A549 (cell line): ENCODE results near the gene SLC35D3. TPM values are rescaled to one million over a fixed set of nuclear protein-coding genes. Genes with fewer than 3 reads are reported as not detected.

Source experiments
- ATAC-seq, 2 experiments: fragments of 200-7000 bp in 1 of 2; fragments of >200 bp in 1 of 2; cut with Nextera tagmentation in 1 of 2; cut with Tn5 transposase in 1 of 2; 3 replicates each; pipeline versions ENCODE4 v1.8.0 to v1.9.1; 2018 to 2020; ENCODE audit warnings: mild to moderate bottlenecking in 1 of 2, moderate library complexity in 1 of 2
- CTCF ChIA-PET: fragments of 300-600 bp; sonication (Branson Sonifier 250); formaldehyde crosslinking; extraction: SDS; loops from one replicate; lab custom pipeline; 2021; ENCODE audit warnings: antibody characterized with exemption, inconsistent platforms; lab: Yijun Ruan, JAX
- POLR2A ChIA-PET: fragments of 350-600 bp; formaldehyde crosslinking; extraction: SDS; loops from one replicate; lab custom pipeline; 2021; ENCODE audit warnings: antibody characterized with exemption, inconsistent platforms; lab: Yijun Ruan, JAX
- DNase-seq, 2 experiments: peaks; one replicate each; pipeline versions ENCODE4 v3.0.0 to v3.0.0-alpha.2; 2011 to 2016; ENCODE audit warnings: low read depth in 1 of 2, low spot score in 1 of 2
- FAIRE-seq: peaks from 2 replicates; lab custom pipeline; 2011; peaks lifted over from hg19 to GRCh38; lab: Jason Lieb, UNC
- H3K27ac ChIP-seq, 2 experiments: fragments of >200 bp; sonication (Bioruptor Twin); formaldehyde crosslinking; 3 replicates each; pipeline ENCODE4 v1.5.1; 2016 to 2017
- H3K4me1 ChIP-seq: fragments of >200 bp; sonication (Bioruptor Twin); formaldehyde crosslinking; 3 replicates; pipeline ENCODE4 v1.6.1; 2016
- H3K4me2 ChIP-seq: fragments of >200 bp; sonication (Bioruptor Twin); formaldehyde crosslinking; 3 replicates; pipeline ENCODE4 v1.6.1; 2016
- H3K4me3 ChIP-seq: fragments of >200 bp; sonication (Bioruptor Twin); formaldehyde crosslinking; 3 replicates; pipeline ENCODE4 v1.5.1; 2016
- H3K9me3 ChIP-seq: fragments of >200 bp; sonication (Bioruptor Twin); formaldehyde crosslinking; 3 replicates; pipeline ENCODE4 v1.6.1; 2016
- ATOH8 ChIP-seq: fragments of 250-450 bp; sonication (Bioruptor Pico); IDR thresholded peaks from 2 replicates; pipeline ENCODE4 v1.5.0; 2020; ENCODE audit warnings: low read depth, mild to moderate bottlenecking, moderate library complexity
- BHLHE40 ChIP-seq: IDR thresholded peaks from 2 replicates; pipeline ENCODE4 v1.6.1; 2012; ENCODE audit warnings: low read depth, low read length, inconsistent platforms
- CBX2 ChIP-seq: fragments of 200-600 bp; sonication (generic); IDR thresholded peaks from 2 replicates; pipeline ENCODE4 v1.6.1; 2016; ENCODE audit warnings: low read depth, mild to moderate bottlenecking, borderline replicate concordance
- CBX8 ChIP-seq: fragments of 200-600 bp; sonication (generic); IDR thresholded peaks from 2 replicates; pipeline ENCODE4 v1.6.1; 2016
- CEBPB ChIP-seq, 2 experiments: fragments of >200 bp in 1 of 2; sonication (Bioruptor Twin) in 1 of 2; formaldehyde crosslinking in 1 of 2; IDR thresholded peaks; 2 replicates each; pipeline ENCODE4 v1.6.1; 2012 to 2016
- CHD4 ChIP-seq: fragments of 200-600 bp; sonication (generic); IDR thresholded peaks from 2 replicates; pipeline ENCODE4 v1.6.1; 2016; ENCODE audit warnings: antibody characterized with exemption, mild to moderate bottlenecking, borderline replicate concordance
- EHF ChIP-seq: fragments of 250-450 bp; sonication (Bioruptor Pico); IDR thresholded peaks from 2 replicates; pipeline ENCODE4 v1.5.0; 2020; ENCODE audit warnings: mild to moderate bottlenecking
- ESRRA ChIP-seq: fragments of 150-350 bp; IDR thresholded peaks from 2 replicates; pipeline ENCODE4 v1.6.1; 2014; ENCODE audit warnings: mild to moderate bottlenecking, low read length, borderline replicate concordance
- FOSL2 ChIP-seq, 2 experiments: fragments of 450-650 bp in 1 of 2; fragments of >200 bp in 1 of 2; sonication (Bioruptor Twin) in 1 of 2; formaldehyde crosslinking; IDR thresholded peaks; 2 replicates each; pipeline versions ENCODE4 v1.5.0 to v1.6.1; 2016 to 2020; ENCODE audit warnings: mild to moderate bottlenecking in 1 of 2, moderate library complexity in 1 of 2
- HDAC2 ChIP-seq: fragments of 200-600 bp; sonication (generic); IDR thresholded peaks from 2 replicates; pipeline ENCODE4 v1.6.1; 2016
- HEYL ChIP-seq: fragments of 250-450 bp; sonication (Bioruptor Pico); IDR thresholded peaks from 2 replicates; pipeline ENCODE4 v1.8.0; 2021; ENCODE audit warnings: mild to moderate bottlenecking, moderate library complexity
- HOXB5 ChIP-seq: fragments of 250-450 bp; sonication (Bioruptor Pico); IDR thresholded peaks from 2 replicates; pipeline ENCODE4 v1.5.0; 2020; ENCODE audit warnings: mild to moderate bottlenecking, moderate library complexity
- JUNB ChIP-seq: fragments of >200 bp; sonication (Bioruptor Twin); formaldehyde crosslinking; IDR thresholded peaks from 2 replicates; pipeline ENCODE4 v1.6.1; 2016
- KDM5A ChIP-seq: fragments of 200-600 bp; sonication (generic); IDR thresholded peaks from 2 replicates; pipeline ENCODE4 v1.6.1; 2016; ENCODE audit warnings: antibody characterized with exemption, mild to moderate bottlenecking
- MAFK ChIP-seq: fragments of 450-650 bp; IDR thresholded peaks from 2 replicates; pipeline ENCODE4 v1.6.1; 2014; ENCODE audit not compliant: partially characterized antibody
- PBX3 ChIP-seq: IDR thresholded peaks from 2 replicates; pipeline ENCODE4 v1.6.1; 2012
- RAD21 ChIP-seq, 2 experiments: fragments of >200 bp in 1 of 2; sonication (Bioruptor Twin) in 1 of 2; formaldehyde crosslinking in 1 of 2; IDR thresholded peaks in 1 of 2; conservative IDR thresholded peaks in 1 of 2; 2 replicates in 1 of 2; 3 replicates in 1 of 2; pipeline ENCODE4 v1.6.1; 2012 to 2018; ENCODE audit warnings: inconsistent platforms in 1 of 2
- RARB ChIP-seq: fragments of 250-450 bp; sonication (Bioruptor Pico); IDR thresholded peaks from 2 replicates; pipeline ENCODE4 v1.8.0; 2021; ENCODE audit warnings: mild to moderate bottlenecking, moderate library complexity
- REST ChIP-seq: fragments of 200-600 bp; sonication (generic); IDR thresholded peaks from 2 replicates; pipeline ENCODE4 v1.6.1; 2016; ENCODE audit warnings: antibody characterized with exemption, mild to moderate bottlenecking, moderate library complexity
- RNF2 ChIP-seq: fragments of 200-600 bp; sonication (generic); IDR thresholded peaks from 2 replicates; pipeline ENCODE4 v1.6.1; 2016; ENCODE audit warnings: low read depth, mild to moderate bottlenecking, antibody characterized with exemption, moderate library complexity, borderline replicate concordance
- SMC3 ChIP-seq: fragments of >200 bp; sonication (Bioruptor Twin); formaldehyde crosslinking; IDR thresholded peaks from 3 replicates; pipeline ENCODE4 v1.6.1; 2018; ENCODE audit warnings: inconsistent platforms
- SREBF2 ChIP-seq: fragments of 450-650 bp; IDR thresholded peaks from 2 replicates; pipeline ENCODE4 v1.6.1; 2014; ENCODE audit warnings: mild to moderate bottlenecking, moderate library complexity
- TFCP2L1 ChIP-seq: fragments of 250-450 bp; sonication (Bioruptor Pico); IDR thresholded peaks from 2 replicates; pipeline ENCODE4 v1.5.0; 2021; ENCODE audit warnings: mild to moderate bottlenecking
- WGBS: methylation state at CpG from one replicate; pipeline ENCODE4 v1.1.6; 2017; ENCODE audit errors: missing lambda C conversion rate; 5-methylcytosine and 5-hydroxymethylcytosine counted together
- polyA plus RNA-seq, 4 experiments: library from polyadenylated mRNA; depleted of rRNA in 3 of 4; stranded (reverse); fragments of >200 nt; fragmentation: RNase III in 1 of 4; extraction: RNeasy Plus Mini Kit Qiagen cat#74134 plus additional on column Dnase treatment in 1 of 4; gene quantifications; 2 replicates in 3 of 4; 3 replicates in 1 of 4; pipeline ENCODE4 v1.2.3, GENCODE V29; 2011 to 2017
- TF ChIP-seq, protein P1 (sequence below): fragments of >200 bp; sonication (Bioruptor Twin); formaldehyde crosslinking; IDR thresholded peaks from 3 replicates; pipeline ENCODE4 v1.5.1; 2016
- TF ChIP-seq, protein P2 (sequence below): fragments of 150-350 bp; IDR thresholded peaks from 2 replicates; pipeline ENCODE4 v1.6.1; 2014; ENCODE audit warnings: low read depth, mild to moderate bottlenecking, low read length

The SLC35D3 gene
- polyA plus RNA-seq, 2 of the 4 experiments (the other 2 are of a cell fraction) = not detected

DNA sequence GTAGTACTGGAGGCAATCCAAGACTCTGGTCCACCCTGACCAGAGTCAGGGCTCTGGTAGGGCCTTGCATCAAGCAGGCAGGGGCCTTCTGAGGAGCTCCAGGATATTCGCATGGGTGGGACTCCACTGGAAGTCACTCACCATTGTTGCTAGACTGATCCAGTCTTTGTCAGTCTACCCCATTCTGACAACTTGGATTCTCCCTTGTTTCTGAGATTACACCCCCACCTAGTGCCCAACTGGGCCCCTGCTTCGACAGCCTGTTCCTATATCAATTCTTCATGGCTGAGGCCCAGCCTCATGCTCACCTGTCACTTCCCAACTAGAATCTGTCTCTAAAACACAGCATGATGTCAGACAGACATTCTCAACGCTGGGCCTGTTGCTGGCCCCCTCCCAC is 5.2 kb downstream of the SLC35D3 start:
- 31% methylated on average over 3 of the region's 3 CpGs for WGBS
- ChIA-PET POLR2A (no interaction called here), CTCF (interaction anchor here (0.6 to 1.6 kb wide), 3 partner anchors 8 to 135 kb away, joined by 3 to 6 read pairs (median 4); partner anchors contain the start of gene MAP3K5)
- DNase-seq (peak; percentile 29 to 32), ATAC-seq (peak; percentile 53 to 80; a peak in 4 of 6 replicates), FAIRE-seq (no peak)
- TF ChIP-seq KDM5A (no peak), TFCP2L1 (no peak), RNF2 (no peak), FOSL2 (IDR thresholded peaks at IDR 0.05) (no peak), FOSL2 (CRISPR knock-in tag; IDR thresholded peaks at IDR 0.05) (no peak), CEBPB (IDR thresholded peaks at IDR 0.05) (no peak), SMC3 (0 out of 3 replicates have a peak, but pooled peaks have one; percentile 14), RARB (CRISPR knock-in tag) (no peak), MAFK (no peak), CBX2 (no peak), HOXB5 (CRISPR knock-in tag) (no peak), ATOH8 (no peak), HEYL (no peak), SREBF2 (no peak), ESRRA (no peak), EHF (CRISPR knock-in tag) (no peak), BHLHE40 (no peak), RAD21 (conservative IDR thresholded peaks at IDR 0.05 in 1 of 2, IDR thresholded peaks at IDR 0.05 in 1 of 2) (peak; percentile 49 to 62)
- TF ChIP-seq, protein P1, sequence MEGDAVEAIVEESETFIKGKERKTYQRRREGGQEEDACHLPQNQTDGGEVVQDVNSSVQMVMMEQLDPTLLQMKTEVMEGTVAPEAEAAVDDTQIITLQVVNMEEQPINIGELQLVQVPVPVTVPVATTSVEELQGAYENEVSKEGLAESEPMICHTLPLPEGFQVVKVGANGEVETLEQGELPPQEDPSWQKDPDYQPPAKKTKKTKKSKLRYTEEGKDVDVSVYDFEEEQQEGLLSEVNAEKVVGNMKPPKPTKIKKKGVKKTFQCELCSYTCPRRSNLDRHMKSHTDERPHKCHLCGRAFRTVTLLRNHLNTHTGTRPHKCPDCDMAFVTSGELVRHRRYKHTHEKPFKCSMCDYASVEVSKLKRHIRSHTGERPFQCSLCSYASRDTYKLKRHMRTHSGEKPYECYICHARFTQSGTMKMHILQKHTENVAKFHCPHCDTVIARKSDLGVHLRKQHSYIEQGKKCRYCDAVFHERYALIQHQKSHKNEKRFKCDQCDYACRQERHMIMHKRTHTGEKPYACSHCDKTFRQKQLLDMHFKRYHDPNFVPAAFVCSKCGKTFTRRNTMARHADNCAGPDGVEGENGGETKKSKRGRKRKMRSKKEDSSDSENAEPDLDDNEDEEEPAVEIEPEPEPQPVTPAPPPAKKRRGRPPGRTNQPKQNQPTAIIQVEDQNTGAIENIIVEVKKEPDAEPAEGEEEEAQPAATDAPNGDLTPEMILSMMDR = peak; percentile 30
- Histone ChIP-seq H3K27ac (no peak overlapping the region), H3K4me1 (no peaks in the 10 kb centered on the region), H3K9me3 (no peaks in the 10 kb centered on the region), H3K4me2 (no peak overlapping the region), H3K4me3 (no peak overlapping the region)

DNA sequence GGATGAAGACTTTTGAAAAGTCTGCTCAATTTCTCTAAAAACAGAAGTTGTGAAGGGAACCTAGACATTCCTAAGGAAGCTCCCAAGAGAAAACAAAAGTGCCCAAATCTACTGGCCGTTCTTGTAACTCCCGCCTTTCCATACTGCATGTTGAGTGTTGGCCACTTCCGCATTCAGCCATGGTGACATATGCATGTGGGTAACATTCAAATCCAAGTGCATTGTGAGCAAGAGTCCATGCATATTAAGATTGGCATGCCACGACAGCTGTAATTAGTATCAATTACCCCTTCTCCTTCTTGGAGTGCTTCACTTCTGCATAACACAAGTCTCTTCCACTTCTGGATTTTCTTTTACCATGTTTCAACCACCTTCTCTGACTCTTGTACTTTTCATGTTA is 8.4 kb downstream of the SLC35D3 start:
- H3K4me1 ChIP-seq = no peaks in the 10 kb centered on the region
- H3K4me2 ChIP-seq = no peak overlapping the region
- no peak for DNase-seq
- no peak overlapping the region for H3K27ac ChIP-seq
- FAIRE-seq = no peak
- TF ChIP-seq JUNB = no peak
- no peak for TF ChIP-seq REST
- TF ChIP-seq, protein P2, sequence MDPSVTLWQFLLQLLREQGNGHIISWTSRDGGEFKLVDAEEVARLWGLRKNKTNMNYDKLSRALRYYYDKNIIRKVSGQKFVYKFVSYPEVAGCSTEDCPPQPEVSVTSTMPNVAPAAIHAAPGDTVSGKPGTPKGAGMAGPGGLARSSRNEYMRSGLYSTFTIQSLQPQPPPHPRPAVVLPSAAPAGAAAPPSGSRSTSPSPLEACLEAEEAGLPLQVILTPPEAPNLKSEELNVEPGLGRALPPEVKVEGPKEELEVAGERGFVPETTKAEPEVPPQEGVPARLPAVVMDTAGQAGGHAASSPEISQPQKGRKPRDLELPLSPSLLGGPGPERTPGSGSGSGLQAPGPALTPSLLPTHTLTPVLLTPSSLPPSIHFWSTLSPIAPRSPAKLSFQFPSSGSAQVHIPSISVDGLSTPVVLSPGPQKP = no peak
- no peak for TF ChIP-seq CBX8
- TF ChIP-seq PBX3 = no peak
- no peak for TF ChIP-seq HDAC2
- no peak for TF ChIP-seq CHD4
- POLR2A ChIA-PET = no interaction called here
- no peak for ATAC-seq
- no peaks in the 10 kb centered on the region for H3K9me3 ChIP-seq
- CTCF ChIA-PET = interaction anchor here (0.9 kb wide), 1 partner anchor 9 kb away, joined by 3 read pairs; the partner anchor contains the start of gene SLC35D3
- no peak overlapping the region for H3K4me3 ChIP-seq
- WGBS = 68% methylated on average over 4 of the region's 4 CpGs
